LNCAP (cell line): ENCODE results near the gene GNPAT.

Experiments used
- TF ChIP-seq, protein P1 (sequence below): fragments of 450-650 bp; IDR thresholded peaks from 2 replicates; pipeline ENCODE4 v1.5.1; 2017; ENCODE audit warnings: mild to moderate bottlenecking

Gene GNPAT

DNA sequence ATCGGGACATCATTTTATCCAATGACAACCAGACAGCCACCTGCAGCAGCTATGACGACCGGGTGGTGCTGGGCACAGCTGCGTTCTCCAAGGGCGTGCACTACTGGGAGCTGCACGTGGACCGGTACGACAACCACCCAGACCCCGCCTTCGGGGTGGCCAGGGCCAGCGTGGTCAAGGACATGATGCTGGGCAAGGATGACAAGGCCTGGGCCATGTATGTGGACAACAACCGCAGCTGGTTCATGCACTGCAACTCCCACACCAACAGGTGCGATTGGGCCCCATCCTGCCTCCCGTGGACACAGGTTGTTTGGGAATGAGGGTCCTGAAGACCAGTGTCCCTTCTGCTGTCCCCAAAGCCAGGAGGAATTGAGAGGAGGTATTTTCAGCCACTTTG, 32.0 kb upstream of the GNPAT start:
- TF ChIP-seq, protein P1, sequence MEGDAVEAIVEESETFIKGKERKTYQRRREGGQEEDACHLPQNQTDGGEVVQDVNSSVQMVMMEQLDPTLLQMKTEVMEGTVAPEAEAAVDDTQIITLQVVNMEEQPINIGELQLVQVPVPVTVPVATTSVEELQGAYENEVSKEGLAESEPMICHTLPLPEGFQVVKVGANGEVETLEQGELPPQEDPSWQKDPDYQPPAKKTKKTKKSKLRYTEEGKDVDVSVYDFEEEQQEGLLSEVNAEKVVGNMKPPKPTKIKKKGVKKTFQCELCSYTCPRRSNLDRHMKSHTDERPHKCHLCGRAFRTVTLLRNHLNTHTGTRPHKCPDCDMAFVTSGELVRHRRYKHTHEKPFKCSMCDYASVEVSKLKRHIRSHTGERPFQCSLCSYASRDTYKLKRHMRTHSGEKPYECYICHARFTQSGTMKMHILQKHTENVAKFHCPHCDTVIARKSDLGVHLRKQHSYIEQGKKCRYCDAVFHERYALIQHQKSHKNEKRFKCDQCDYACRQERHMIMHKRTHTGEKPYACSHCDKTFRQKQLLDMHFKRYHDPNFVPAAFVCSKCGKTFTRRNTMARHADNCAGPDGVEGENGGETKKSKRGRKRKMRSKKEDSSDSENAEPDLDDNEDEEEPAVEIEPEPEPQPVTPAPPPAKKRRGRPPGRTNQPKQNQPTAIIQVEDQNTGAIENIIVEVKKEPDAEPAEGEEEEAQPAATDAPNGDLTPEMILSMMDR, result no peak

DNA sequence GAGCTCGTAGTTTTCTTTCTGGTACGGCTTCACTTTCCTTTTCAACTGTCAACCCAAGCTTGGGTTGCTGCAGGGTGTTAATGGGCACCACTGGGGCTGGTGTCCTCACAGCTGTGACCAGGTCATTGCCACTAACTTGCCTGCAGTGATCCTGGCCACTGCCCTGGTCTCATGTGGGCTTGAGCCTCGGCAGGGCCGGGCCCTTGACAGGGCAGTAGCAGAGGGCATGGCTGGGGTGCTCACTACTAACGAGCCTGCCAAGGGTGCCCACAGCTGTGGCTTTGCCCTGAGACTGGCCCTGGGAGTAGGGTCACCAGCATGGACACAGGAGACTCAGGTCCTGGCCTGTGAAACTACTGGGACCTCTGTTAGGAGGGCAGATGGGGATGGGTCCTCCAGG, 31.5 kb upstream of the GNPAT start:
- TF ChIP-seq, protein P1, result no peak

DNA sequence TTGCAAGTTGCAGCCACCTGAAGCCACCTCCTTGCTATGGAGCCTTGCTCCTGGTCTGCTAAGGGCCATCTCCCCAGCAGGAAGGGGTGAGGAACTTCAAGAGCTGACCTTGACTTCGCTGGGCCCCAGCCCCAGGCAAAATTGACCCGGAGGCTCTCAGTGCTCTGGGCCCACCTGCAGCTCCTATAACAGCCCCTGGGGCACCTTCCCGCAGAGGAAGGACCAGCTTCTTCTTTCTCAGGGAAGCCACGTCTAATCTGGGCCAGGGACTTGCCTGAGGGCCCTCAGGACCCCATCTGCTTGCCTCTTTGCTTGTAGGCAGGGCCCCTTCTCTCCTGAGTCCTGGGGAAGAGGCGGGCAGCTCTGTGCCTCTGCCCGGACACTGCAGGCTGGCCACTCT, 30.9 kb upstream of the GNPAT start:
- TF ChIP-seq, protein P1, result no peak

DNA sequence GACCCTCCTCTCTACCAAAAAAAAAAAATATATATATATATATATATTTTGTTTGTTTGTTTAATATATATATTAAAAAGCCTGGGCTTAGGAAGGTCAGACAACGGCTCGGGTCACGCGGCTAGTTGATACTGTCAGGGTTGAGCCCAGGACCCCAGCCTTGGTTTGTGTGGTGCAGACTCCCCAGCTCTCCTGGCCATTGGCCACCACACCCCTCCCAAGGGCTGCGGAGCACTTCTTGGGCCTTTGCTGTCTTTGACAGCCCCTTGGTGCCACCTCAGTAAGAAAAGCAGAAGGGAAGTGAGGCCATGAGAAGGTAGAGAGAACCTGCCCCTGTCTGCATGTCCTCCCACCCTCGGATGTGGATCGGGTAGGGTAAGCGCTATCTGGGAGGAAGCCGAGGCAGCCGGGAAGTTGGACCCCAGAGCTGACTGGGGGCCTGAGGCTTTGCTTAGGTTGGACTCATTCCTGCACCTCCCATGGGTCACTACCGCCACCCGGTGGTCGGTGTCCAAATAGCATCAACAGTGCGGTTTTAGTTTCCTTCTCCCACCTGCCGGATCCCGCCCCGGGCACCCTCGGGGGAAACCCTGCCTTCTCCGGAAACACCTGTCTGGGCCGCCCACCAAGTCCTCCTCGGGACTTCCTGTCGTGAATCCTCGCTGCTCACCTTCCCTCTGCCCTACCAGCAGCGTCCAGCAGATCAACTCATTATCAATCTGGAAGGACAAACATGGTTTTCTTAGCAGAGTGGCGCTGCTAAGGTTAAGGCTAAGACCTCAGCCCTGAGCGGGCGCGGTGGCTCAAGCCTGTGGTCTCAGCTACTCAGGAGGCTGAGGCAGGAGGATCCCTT, 29.8 kb upstream of the GNPAT start:
- TF ChIP-seq, protein P1, result peak; percentile 94

DNA sequence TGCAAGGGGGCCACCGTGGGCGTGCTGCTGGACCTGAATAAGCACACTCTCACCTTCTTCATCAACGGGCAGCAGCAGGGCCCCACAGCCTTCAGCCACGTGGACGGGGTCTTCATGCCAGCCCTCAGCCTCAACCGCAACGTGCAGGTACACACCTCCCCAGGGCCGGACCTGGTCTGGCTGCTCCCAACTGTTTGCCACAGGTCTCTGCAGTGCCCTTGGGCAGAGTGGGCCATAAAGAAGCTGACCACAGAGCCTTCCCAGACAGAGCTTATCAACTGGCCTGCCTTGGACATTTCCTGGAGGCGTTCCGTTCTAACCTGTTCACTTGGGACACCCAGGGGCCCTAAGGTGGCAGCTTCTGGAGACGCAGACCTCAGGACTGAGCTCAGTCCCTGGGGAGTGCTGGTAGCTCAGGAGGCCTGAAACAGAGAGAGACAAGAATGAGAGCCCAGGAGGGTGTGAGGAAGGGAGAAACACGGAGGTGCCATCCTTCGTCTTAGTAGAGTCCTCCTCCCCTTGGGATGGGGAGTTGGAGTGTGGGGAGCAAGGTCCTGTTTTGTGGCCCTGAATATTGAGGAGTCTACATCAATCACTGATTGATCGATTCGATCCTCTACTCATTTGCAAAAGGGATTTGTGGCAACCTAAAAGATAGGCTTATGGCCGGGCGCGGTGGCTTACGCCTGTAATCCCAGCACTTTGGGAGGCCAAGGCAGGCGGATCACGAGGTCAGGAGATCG, 27.0 kb upstream of the GNPAT start:
- TF ChIP-seq, protein P1, result no peak

DNA sequence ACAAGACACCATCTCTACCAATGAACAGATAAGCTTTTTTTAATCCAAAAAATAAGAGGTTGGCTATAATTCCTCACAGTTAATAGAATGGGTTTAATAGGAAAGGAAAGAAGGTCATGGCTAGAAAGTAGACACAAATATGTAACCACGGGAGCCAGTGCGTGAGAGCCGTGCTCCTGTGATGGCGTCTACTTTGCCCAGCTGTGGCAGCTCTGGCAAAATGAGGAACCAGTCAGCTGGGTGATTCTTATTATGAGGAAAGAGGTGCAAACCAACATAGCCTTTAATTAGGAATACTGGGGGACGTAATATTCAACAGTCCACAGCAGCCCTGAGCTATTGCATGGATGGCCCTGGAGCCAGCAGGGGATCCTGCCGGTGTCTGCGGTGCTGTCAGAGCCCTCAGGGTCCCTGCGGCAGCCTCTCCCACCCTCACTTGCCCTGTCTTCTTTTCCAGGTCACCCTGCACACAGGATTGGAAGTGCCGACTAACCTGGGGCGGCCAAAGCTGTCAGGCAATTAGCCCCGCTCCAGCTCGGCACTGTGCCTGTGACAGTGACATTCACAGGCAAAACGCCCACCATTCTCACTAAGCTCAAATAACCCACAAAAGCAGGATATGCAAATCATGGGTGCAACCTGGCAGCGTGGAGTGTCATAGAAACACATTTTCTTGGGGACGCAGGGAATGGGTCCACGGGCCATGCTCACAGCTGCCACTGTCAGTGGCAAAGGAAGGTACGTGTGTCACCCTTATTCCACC, 25.9 kb upstream of the GNPAT start:
- TF ChIP-seq, protein P1, result no peak

DNA sequence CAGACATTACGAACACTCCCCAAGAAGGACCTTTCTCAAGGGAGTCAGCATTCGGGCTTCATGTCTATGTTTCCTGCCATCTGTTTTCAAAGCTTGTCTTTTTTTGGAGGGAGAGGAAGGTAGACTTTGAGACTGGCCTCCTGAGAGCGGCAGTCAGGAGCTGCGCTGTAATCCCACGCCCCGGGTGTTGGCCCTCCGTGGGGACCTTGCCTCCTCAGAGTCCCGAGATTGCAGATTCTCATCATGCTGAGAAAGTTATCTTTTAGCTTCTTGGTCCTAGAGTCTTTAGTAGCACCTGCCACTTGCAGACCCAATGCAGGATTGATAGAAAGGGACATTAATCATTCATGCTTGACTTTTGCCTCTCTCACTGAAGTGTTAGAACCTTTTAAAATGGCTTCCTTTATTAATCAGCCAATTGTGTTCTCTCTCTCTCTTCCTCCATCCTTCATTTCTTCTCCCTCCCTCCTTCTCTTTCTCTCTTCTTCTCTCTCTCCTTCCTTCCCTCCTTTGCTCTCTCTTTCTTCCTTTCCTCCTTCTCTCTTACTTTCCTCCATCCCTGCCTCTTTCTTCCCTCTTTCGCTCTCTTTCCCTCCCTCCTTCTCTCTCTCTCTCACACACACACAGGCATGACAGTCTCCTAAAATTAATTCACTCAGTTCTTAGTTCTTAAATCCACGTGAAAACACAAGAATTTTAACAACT, 25.2 kb upstream of the GNPAT start:
- TF ChIP-seq, protein P1, result no peak
